ENCODE measurements around the gene PPP1R13B.

- no peak for TF ChIP-seq YY1 (tag by site-specific recombination; IDR thresholded peaks at IDR 0.05)
- TF ChIP-seq, protein P1, sequence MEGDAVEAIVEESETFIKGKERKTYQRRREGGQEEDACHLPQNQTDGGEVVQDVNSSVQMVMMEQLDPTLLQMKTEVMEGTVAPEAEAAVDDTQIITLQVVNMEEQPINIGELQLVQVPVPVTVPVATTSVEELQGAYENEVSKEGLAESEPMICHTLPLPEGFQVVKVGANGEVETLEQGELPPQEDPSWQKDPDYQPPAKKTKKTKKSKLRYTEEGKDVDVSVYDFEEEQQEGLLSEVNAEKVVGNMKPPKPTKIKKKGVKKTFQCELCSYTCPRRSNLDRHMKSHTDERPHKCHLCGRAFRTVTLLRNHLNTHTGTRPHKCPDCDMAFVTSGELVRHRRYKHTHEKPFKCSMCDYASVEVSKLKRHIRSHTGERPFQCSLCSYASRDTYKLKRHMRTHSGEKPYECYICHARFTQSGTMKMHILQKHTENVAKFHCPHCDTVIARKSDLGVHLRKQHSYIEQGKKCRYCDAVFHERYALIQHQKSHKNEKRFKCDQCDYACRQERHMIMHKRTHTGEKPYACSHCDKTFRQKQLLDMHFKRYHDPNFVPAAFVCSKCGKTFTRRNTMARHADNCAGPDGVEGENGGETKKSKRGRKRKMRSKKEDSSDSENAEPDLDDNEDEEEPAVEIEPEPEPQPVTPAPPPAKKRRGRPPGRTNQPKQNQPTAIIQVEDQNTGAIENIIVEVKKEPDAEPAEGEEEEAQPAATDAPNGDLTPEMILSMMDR (tag by site-specific recombination; IDR thresholded peaks at IDR 0.05): no peak
- no peak for TF ChIP-seq FEZF1 (tag by site-specific recombination; IDR thresholded peaks at IDR 0.05)
- no peak for TF ChIP-seq GLIS1 (tag by site-specific recombination; IDR thresholded peaks at IDR 0.05)
- no peak for TF ChIP-seq HOXA7 (CRISPR knock-in tag; IDR thresholded peaks at IDR 0.05; ENCODE audit: borderline replicate concordance)
- TF ChIP-seq, protein P2, sequence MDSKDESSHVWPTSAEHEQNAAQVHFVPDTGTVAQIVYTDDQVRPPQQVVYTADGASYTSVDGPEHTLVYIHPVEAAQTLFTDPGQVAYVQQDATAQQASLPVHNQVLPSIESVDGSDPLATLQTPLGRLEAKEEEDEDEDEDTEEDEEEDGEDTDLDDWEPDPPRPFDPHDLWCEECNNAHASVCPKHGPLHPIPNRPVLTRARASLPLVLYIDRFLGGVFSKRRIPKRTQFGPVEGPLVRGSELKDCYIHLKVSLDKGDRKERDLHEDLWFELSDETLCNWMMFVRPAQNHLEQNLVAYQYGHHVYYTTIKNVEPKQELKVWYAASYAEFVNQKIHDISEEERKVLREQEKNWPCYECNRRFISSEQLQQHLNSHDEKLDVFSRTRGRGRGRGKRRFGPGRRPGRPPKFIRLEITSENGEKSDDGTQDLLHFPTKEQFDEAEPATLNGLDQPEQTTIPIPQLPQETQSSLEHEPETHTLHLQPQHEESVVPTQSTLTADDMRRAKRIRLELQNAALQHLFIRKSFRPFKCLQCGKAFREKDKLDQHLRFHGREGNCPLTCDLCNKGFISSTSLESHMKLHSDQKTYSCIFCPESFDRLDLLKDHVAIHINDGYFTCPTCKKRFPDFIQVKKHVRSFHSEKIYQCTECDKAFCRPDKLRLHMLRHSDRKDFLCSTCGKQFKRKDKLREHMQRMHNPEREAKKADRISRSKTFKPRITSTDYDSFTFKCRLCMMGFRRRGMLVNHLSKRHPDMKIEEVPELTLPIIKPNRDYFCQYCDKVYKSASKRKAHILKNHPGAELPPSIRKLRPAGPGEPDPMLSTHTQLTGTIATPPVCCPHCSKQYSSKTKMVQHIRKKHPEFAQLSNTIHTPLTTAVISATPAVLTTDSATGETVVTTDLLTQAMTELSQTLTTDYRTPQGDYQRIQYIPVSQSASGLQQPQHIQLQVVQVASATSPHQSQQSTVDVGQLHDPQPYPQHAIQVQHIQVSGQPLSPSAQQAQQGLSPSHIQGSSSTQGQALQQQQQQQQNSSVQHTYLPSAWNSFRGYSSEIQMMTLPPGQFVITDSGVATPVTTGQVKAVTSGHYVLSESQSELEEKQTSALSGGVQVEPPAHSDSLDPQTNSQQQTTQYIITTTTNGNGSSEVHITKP (tag by site-specific recombination; IDR thresholded peaks at IDR 0.05): no peak
- no peak for TF ChIP-seq YY2 (tag by site-specific recombination; IDR thresholded peaks at IDR 0.05)
- TF ChIP-seq ZNF707 (tag by site-specific recombination; IDR thresholded peaks at IDR 0.05): no peak
- no peak for TF ChIP-seq ZNF660 (tag by site-specific recombination; IDR thresholded peaks at IDR 0.05)
- TF ChIP-seq ZBTB8A (tag by site-specific recombination; IDR thresholded peaks at IDR 0.05): no peak
- TF ChIP-seq ZEB2 (tag by site-specific recombination; IDR thresholded peaks at IDR 0.05): no peak
- TF ChIP-seq, protein P3, sequence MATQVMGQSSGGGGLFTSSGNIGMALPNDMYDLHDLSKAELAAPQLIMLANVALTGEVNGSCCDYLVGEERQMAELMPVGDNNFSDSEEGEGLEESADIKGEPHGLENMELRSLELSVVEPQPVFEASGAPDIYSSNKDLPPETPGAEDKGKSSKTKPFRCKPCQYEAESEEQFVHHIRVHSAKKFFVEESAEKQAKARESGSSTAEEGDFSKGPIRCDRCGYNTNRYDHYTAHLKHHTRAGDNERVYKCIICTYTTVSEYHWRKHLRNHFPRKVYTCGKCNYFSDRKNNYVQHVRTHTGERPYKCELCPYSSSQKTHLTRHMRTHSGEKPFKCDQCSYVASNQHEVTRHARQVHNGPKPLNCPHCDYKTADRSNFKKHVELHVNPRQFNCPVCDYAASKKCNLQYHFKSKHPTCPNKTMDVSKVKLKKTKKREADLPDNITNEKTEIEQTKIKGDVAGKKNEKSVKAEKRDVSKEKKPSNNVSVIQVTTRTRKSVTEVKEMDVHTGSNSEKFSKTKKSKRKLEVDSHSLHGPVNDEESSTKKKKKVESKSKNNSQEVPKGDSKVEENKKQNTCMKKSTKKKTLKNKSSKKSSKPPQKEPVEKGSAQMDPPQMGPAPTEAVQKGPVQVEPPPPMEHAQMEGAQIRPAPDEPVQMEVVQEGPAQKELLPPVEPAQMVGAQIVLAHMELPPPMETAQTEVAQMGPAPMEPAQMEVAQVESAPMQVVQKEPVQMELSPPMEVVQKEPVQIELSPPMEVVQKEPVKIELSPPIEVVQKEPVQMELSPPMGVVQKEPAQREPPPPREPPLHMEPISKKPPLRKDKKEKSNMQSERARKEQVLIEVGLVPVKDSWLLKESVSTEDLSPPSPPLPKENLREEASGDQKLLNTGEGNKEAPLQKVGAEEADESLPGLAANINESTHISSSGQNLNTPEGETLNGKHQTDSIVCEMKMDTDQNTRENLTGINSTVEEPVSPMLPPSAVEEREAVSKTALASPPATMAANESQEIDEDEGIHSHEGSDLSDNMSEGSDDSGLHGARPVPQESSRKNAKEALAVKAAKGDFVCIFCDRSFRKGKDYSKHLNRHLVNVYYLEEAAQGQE (tag by site-specific recombination; IDR thresholded peaks at IDR 0.05): no peak
- TF ChIP-seq ZNF596 (tag by site-specific recombination; IDR thresholded peaks at IDR 0.05): no peak
Measured at GRCh38 chr14:103815253-103815652, 32.1 kb downstream of the PPP1R13B start.

Data from HEK293 (cell line).